ENCODE results near the gene CYSRT1.

The CYSRT1 gene

GRCh38 chr9:137227054-137227852, 2.3 kb downstream of the CYSRT1 start, which contains the start of gene RNF224:
Gene RNF224, plus strand, starts transcription at chr9:137227502. Its CDS starts 834 bp downstream, at chr9:137228336.
- DNase-seq (ENCODE audit: low spot score) = no peak

DNA sequence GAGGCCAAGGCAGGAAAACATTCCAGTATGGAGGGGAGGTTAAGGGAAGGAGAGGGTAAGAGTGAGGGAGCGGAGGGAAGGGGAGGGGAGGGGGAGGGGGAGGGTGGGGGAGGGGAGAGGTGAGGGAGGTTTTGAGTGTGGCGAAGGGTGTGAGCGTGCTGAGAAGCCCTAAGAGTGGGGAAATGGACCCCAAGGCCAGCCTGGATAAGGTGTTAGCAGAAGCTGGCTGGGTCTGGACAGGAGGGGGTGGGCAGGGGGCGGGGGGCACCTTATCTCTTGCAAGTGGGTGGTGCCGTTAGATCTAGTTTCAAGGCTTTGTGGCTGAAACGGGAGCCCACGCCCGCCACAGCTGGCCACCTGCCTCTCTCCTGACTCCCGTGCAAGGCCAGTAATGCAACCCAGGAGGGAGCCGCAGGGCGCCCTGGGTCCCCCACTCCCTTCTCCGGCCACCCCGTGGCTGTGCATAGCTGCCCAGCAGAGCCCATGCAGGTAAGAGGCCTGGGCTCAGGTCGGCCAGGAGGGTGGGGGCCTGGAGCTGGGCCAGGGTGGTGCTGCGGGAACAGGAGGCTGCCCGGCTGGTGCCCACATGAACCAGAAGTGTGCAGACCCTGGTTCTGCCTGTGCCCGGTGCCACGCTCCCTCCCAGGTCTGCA, 3.0 kb downstream of the CYSRT1 start:
- DNase-seq (ENCODE audit: low spot score) = no peak

DNA sequence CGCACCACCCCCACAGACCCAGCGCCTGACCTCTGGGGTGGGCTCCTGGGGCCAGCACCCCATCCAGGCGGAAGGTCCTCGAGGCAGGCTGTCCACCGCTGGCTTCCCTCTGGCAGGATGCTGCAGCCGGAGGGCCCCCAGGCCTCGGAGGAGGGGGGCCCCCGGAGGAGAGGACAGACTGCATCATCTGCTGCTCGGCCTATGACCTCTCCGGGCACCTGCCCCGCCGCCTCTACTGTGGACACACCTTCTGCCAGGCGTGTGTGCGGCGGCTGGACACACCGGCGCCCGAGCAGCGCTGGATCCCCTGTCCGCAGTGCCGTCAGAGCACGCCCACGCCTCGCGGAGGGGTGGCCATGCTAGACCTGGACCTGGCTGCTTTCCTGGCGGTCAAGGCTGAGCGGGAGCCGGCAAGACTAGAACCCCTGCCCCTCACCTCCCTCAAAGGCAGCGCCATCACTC, 3.6 kb downstream of the CYSRT1 start:
- DNase-seq (ENCODE audit: low spot score) = no peak

GRCh38 chr9:137228968-137229896, 4.3 kb downstream of the CYSRT1 start:
- DNase-seq (ENCODE audit: low spot score) = no peak

GRCh38 chr9:137229903-137230704, 5.1 kb downstream of the CYSRT1 start:
- no peak for DNase-seq (ENCODE audit: low spot score)

GRCh38 chr9:137230705-137231371, 5.9 kb downstream of the CYSRT1 start, which contains the start of gene SLC34A3:
Gene SLC34A3, plus strand, starts transcription at chr9:137230901. Its CDS starts 802 bp downstream, at chr9:137231703.
- no peak for DNase-seq (ENCODE audit: low spot score)

GRCh38 chr9:137231372-137232039, 6.5 kb downstream of the CYSRT1 start:
- no peak for DNase-seq (ENCODE audit: low spot score)

- no peak for DNase-seq (ENCODE audit: low spot score)
Observed at GRCh38 chr9:137232101-137232500, 7.1 kb downstream of the CYSRT1 start.

DNA sequence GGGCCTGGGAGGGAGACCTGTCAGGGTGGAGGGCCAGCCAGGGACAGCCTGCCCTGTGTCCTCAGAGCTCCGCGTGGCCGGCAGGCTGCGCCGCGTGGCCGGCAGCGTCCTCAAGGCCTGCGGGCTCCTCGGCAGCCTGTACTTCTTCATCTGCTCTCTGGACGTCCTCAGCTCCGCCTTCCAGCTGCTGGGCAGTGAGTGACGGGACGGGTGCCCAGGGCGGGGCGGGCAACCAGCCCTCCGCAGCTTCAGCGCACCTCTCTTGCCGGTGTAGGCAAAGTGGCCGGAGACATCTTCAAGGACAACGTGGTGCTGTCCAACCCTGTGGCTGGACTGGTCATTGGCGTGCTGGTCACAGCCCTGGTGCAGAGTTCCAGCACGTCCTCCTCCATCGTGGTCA, 7.5 kb downstream of the CYSRT1 start:
- no peak for DNase-seq (ENCODE audit: low spot score)

DNA sequence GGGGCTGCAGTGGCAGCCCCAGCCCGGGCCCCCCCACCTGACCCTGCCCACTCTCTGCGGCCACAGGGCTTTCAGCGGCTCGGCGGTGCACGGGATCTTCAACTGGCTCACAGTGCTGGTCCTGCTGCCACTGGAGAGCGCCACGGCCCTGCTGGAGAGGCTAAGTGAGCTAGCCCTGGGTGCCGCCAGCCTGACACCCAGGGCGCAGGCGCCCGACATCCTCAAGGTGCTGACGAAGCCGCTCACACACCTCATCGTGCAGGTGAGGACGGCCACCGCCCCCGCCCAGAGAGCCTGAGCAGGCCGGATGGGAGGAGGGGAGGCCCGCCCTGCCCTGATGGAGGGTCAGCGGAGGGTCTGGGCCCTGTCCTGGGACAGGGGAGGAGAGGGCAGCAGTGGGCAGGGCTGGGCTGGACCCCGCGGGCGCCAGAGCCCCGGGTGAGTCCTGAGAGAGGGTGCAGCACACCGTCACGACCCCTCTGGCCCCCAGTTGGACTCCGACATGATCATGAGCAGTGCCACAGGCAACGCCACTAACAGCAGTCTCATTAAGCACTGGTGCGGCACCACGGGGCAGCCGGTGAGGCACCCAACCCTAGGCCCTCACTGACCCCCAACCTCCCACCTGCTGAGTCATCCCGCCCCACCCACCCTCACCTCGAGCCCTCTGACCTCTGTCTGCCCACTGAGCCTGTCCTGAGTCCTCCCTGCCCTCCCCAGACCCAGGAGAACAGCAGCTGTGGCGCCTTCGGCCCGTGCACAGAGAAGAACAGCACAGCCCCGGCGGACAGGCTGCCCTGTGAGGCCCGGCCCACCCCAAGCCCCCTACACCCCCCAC, 8.4 kb downstream of the CYSRT1 start:
- DNase-seq (ENCODE audit: low spot score) = no peak

DNA sequence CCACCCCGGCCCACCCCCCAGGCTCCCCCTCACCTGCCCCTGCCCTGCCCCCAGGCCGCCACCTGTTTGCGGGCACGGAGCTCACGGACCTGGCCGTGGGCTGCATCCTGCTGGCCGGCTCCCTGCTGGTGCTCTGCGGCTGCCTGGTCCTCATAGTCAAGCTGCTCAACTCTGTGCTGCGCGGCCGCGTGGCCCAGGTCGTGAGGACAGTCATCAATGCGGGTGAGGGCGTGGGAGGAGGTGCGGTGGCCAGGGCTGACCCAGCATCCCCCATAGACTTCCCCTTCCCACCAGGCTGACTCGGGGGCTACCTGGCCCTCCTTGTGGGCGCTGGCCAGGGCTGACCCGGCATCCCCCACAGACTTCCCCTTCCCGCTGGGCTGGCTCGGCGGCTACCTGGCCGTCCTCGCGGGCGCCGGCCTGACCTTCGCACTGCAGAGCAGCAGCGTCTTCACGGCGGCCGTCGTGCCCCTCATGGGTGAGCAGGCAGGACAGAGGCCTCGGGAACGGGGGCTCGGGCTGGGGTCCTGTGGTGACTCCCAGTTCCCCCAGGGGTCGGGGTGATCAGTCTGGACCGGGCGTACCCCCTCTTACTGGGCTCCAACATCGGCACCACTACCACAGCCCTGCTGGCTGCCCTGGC, 9.2 kb downstream of the CYSRT1 start:
- no peak for DNase-seq (ENCODE audit: low spot score)

- DNase-seq (ENCODE audit: low spot score) = no peak
Observed at GRCh38 chr9:137234758-137235423, 9.9 kb downstream of the CYSRT1 start.

GRCh38 chr9:137235424-137236237, 10.7 kb downstream of the CYSRT1 start:
- no peak for DNase-seq (ENCODE audit: low spot score)

DNA sequence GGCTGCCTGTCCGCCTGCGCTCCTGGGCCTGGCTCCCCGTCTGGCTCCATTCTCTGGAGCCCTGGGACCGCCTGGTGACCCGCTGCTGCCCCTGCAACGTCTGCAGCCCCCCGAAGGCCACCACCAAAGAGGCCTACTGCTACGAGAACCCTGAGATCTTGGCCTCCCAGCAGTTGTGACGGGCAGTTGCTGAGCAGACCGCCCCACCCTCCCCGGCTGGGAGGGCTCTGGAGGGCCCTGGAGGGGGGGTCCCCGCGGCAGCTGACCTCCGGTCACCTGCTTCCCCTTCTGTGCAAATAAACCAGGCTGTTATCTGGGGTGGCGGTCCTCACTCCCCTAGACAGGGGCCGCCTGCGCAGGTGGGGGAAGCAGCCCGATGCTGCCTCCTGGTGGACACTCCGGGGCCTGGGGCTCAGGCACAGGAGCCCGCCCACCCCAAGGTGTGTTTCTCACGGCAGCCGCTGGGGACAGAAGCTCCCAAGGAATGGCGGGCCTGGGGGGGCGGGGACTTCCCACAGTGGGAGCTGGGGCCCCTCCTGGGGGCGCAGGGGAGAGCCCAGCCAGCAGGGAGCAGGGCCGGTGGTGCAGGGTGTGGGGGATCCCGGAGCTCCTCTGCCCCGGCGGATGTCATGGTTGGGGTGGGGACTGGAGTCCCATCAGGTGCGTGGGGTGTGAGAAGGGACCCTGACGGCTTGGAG, 11.4 kb downstream of the CYSRT1 start:
- DNase-seq (ENCODE audit: low spot score) = peak; percentile 60

DNA sequence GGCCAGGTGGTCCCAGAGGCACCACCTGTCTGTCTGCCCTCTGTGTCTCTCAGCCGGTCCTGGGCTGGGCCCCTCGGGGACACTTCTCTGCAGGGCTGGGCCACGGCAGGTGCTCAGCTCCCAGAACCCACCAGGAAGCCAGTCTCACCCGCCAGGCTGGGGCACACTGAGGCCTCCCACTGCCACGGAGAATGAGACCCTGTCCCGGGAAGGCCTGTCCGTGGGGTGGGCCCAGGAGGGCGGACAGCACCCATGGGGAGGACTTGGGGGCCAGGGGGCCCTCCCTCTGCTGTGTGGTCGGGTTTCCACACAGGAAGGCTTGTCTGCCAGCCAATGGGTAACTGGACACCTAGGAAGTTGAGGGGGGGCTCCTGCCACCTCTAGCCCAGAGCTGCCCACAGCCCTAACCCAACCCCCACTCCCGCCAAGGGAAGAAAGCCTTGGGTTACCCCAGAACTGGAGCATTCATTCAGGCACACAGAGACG, 12.0 kb downstream of the CYSRT1 start:
- no peak for DNase-seq (ENCODE audit: low spot score)

Measured in putamen (tissue), 1 donor.